Smooth muscle cell (in vitro differentiated cells): ENCODE data around the gene ITPR1. TPM values are rescaled to one million over a fixed set of nuclear protein-coding genes. Genes with fewer than 3 reads are reported as not detected.

Experiments used
- DNase-seq: peaks from one replicate; lab custom pipeline; 2025; ENCODE audit not compliant: unreplicated experiment; lab: John Stamatoyannopoulos, UW
- H2AFZ ChIP-seq: fragments of 200-600 bp; sonication (generic); 2 replicates; pipeline ENCODE4 v1.6.0; 2016; ENCODE audit warnings: antibody characterized with exemption, low read depth, mild to moderate bottlenecking
- H3F3A ChIP-seq: fragments of 200-600 bp; sonication (generic); 2 replicates; pipeline ENCODE4 v1.6.0; 2017; ENCODE audit warnings: antibody characterized with exemption, low read depth
- H3K27ac ChIP-seq: fragments of 200-600 bp; sonication (generic); 2 replicates; pipeline ENCODE4 v1.5.1; 2016; ENCODE audit warnings: low read depth, mild to moderate bottlenecking
- H3K27me3 ChIP-seq: fragments of 200-600 bp; sonication (generic); 2 replicates; pipeline ENCODE4 v1.6.1; 2016; ENCODE audit warnings: low read depth, mild to moderate bottlenecking
- H3K36me3 ChIP-seq: fragments of 200-600 bp; sonication (generic); 2 replicates; pipeline ENCODE4 v1.5.1; 2016; ENCODE audit warnings: low read depth
- H3K4me1 ChIP-seq: fragments of 200-600 bp; sonication (generic); 2 replicates; pipeline ENCODE4 v1.5.1; 2016; ENCODE audit warnings: low read depth
- H3K4me2 ChIP-seq: fragments of 200-600 bp; sonication (generic); 2 replicates; pipeline ENCODE4 v1.6.0; 2016; ENCODE audit warnings: mild to moderate bottlenecking
- H3K4me3 ChIP-seq: fragments of 200-600 bp; sonication (generic); 2 replicates; pipeline ENCODE4 v1.5.1; 2016; ENCODE audit warnings: mild to moderate bottlenecking
- H3K79me2 ChIP-seq: fragments of 200-600 bp; sonication (generic); 2 replicates; pipeline ENCODE4 v1.6.0; 2016; ENCODE audit warnings: low read depth, mild to moderate bottlenecking
- H3K9ac ChIP-seq: fragments of 200-600 bp; sonication (generic); 2 replicates; pipeline ENCODE4 v1.6.0; 2016; ENCODE audit warnings: low read depth
- H3K9me3 ChIP-seq: fragments of 200-600 bp; sonication (generic); replicated peaks from 2 replicates; pipeline ENCODE4 v1.5.1; 2016; ENCODE audit warnings: low read depth
- H4K20me1 ChIP-seq: fragments of 200-600 bp; sonication (generic); 2 replicates; pipeline ENCODE4 v1.6.0; 2016; ENCODE audit warnings: low read depth
- CTCF ChIP-seq: fragments of 200-600 bp; sonication (generic); IDR thresholded peaks from 2 replicates; pipeline ENCODE4 v1.5.1; 2017; ENCODE audit warnings: borderline replicate concordance, mild to moderate bottlenecking, antibody characterized with exemption; ENCODE audit not compliant: insufficient read depth, poor library complexity, severe bottlenecking
- WGBS: methylation state at CpG from one replicate; pipeline ENCODE4 v1.1.7; 2016; ENCODE audit warnings: low lambda C conversion rate; 5-methylcytosine and 5-hydroxymethylcytosine counted together
- polyA plus RNA-seq: library from polyadenylated mRNA; unstranded; fragments of >200 nt; fragmentation: Nextera tagmentation; extraction: Ambion mirVana; gene quantifications from 2 replicates; pipeline ENCODE4 v1.2.1, GENCODE V29; 2016
- total RNA-seq: library from RNA; depleted of rRNA; stranded (reverse); fragments of >200 nt; gene quantifications from 2 replicates; pipeline ENCODE4 v1.2.3, GENCODE V29; 2014

The ITPR1 gene
- total and polyA plus RNA-seq, 2 experiments from 2014 or later = 16.4 to 28.6 TPM

- DNase-seq = no peak
- H3K79me2 ChIP-seq = no peaks in the 10 kb centered on the region
- no peak for TF ChIP-seq CTCF
Measured at GRCh38 chr3:4684117-4684516, 191.0 kb downstream of the ITPR1 start.

GRCh38 chr3:4684976-4685375 lies 191.8 kb downstream of the ITPR1 start:
- Histone ChIP-seq H3K79me2 (no peaks in the 10 kb centered on the region), H3K4me3 (no peak overlapping the region), H3K4me2 (no peak overlapping the region), H4K20me1 (no peaks in the 10 kb centered on the region), H3K9ac (no peak overlapping the region), H3K9me3 (no peaks in the 10 kb centered on the region), H3K27ac (no peak overlapping the region), H3F3A (no peaks in the 10 kb centered on the region), H3K4me1 (no peaks in the 10 kb centered on the region), H3K27me3 (no peaks in the 10 kb centered on the region), H3K36me3 (no peaks in the 10 kb centered on the region), H2AFZ (no peak overlapping the region)
- no peak for DNase-seq
- no peak for TF ChIP-seq CTCF
- WGBS = over 99% methylated on average over 10 of the region's 10 CpGs

More at GRCh38 chr3:4684117-4684516, 191.0 kb downstream of the ITPR1 start:
- Histone ChIP-seq H2AFZ (no peak overlapping the region), H3K36me3 (no peaks in the 10 kb centered on the region), H3K27ac (no peak overlapping the region), H3F3A (no peaks in the 10 kb centered on the region), H3K9me3 (no peaks in the 10 kb centered on the region), H3K4me2 (no peak overlapping the region), H3K27me3 (no peaks in the 10 kb centered on the region), H3K4me1 (no peaks in the 10 kb centered on the region), H4K20me1 (no peaks in the 10 kb centered on the region), H3K4me3 (no peak overlapping the region), H3K9ac (no peak overlapping the region)
- 90% methylated on average over 1 of the region's 1 CpG for WGBS

GRCh38 chr3:4685673-4686345 lies 192.7 kb downstream of the ITPR1 start:
- H3K36me3 ChIP-seq = no peaks in the 10 kb centered on the region
- H3K4me1 ChIP-seq = no peaks in the 10 kb centered on the region
- no peak overlapping the region for H3K27ac ChIP-seq
- 94% methylated on average over 10 of the region's 10 CpGs for WGBS
- no peaks in the 10 kb centered on the region for H4K20me1 ChIP-seq
- no peak overlapping the region for H3K4me2 ChIP-seq
- H3K9ac ChIP-seq = no peak overlapping the region
- peaks cover 7% of the 10 kb centered on the region for H3K9me3 ChIP-seq
- H3K79me2 ChIP-seq = no peaks in the 10 kb centered on the region
- H3K27me3 ChIP-seq = no peaks in the 10 kb centered on the region
- no peak for TF ChIP-seq CTCF
- no peaks in the 10 kb centered on the region for H3F3A ChIP-seq
- no peak overlapping the region for H2AFZ ChIP-seq
- no peak overlapping the region for H3K4me3 ChIP-seq
- no peak for DNase-seq

- no peak overlapping the region for H3K4me2 ChIP-seq
- H3F3A ChIP-seq = no peaks in the 10 kb centered on the region
- H4K20me1 ChIP-seq = no peaks in the 10 kb centered on the region
- DNase-seq = no peak
- H3K9me3 ChIP-seq = peaks cover 7% of the 10 kb centered on the region
- H3K4me3 ChIP-seq = no peak overlapping the region
- no peak overlapping the region for H3K9ac ChIP-seq
- H3K27me3 ChIP-seq = no peaks in the 10 kb centered on the region
- no peak overlapping the region for H3K27ac ChIP-seq
- WGBS = 84% methylated on average over 4 of the region's 4 CpGs
- no peak for TF ChIP-seq CTCF
- no peaks in the 10 kb centered on the region for H3K36me3 ChIP-seq
- no peaks in the 10 kb centered on the region for H3K79me2 ChIP-seq
- H3K4me1 ChIP-seq = no peaks in the 10 kb centered on the region
- no peak overlapping the region for H2AFZ ChIP-seq
Measured at GRCh38 chr3:4686619-4687018, 193.5 kb downstream of the ITPR1 start.
